OCI-LY1 (cell line): ENCODE results near the gene OIT3.
"Not testable (repeated sequence)": the region's sequence is repeated elsewhere in the genome, so short reads cannot be mapped to it uniquely, and the experiment has no call there.

Experiments used
- H2AFZ ChIP-seq: fragments of 200-600 bp; sonication (generic), shearing (Covaris generic); 2 replicates; pipeline ENCODE4 v1.6.0; 2014; ENCODE audit warnings: antibody characterized with exemption, mild to moderate bottlenecking, low read length
- H3F3A ChIP-seq: fragments of 200-600 bp; sonication (generic), shearing (Covaris generic); 2 replicates; pipeline ENCODE4 v1.6.0; 2014; ENCODE audit warnings: mild to moderate bottlenecking, antibody characterized with exemption, low read length, moderate library complexity; ENCODE audit not compliant: insufficient read depth
- H3K27ac ChIP-seq: fragments of 200-600 bp; sonication (generic); 2 replicates; pipeline ENCODE4 v1.5.1; 2014; ENCODE audit warnings: low read length, mixed run types, mild to moderate bottlenecking, low read depth; ENCODE audit not compliant: poor library complexity, severe bottlenecking
- H3K27me3 ChIP-seq: fragments of 200-600 bp; sonication (generic); 2 replicates; pipeline ENCODE4 v1.6.0; 2014; ENCODE audit warnings: antibody characterized with exemption, mild to moderate bottlenecking, low read length, moderate library complexity; ENCODE audit not compliant: insufficient read depth
- H3K36me3 ChIP-seq: fragments of 200-600 bp; sonication (generic); 2 replicates; pipeline ENCODE4 v1.6.1; 2014; ENCODE audit warnings: mild to moderate bottlenecking, antibody characterized with exemption, low read length, moderate library complexity, mixed read lengths; ENCODE audit not compliant: insufficient read depth
- H3K4me1 ChIP-seq: fragments of 200-600 bp; sonication (generic); 2 replicates; pipeline ENCODE4 v1.5.1; 2014; ENCODE audit warnings: mild to moderate bottlenecking, low read length, moderate library complexity; ENCODE audit not compliant: insufficient read depth, severe bottlenecking
- H3K4me2 ChIP-seq: fragments of 200-600 bp; sonication (generic), shearing (Covaris generic); 2 replicates; pipeline ENCODE4 v1.6.1; 2014; ENCODE audit warnings: low read length
- H3K4me3 ChIP-seq: fragments of 200-600 bp; sonication (generic); 2 replicates; pipeline ENCODE4 v1.5.1; 2014; ENCODE audit warnings: low read length, low read depth, mild to moderate bottlenecking, mixed read lengths; ENCODE audit not compliant: poor library complexity, severe bottlenecking
- H3K79me2 ChIP-seq: fragments of 200-600 bp; shearing (Covaris generic); 2 replicates; pipeline ENCODE4 v1.6.1; 2016; ENCODE audit warnings: mixed run types, low read length, mixed read lengths; ENCODE audit not compliant: insufficient read depth
- H3K9ac ChIP-seq: fragments of 200-600 bp; sonication (generic), shearing (Covaris generic); 2 replicates; pipeline ENCODE4 v1.6.1; 2014; ENCODE audit warnings: mild to moderate bottlenecking, low read length, mixed read lengths
- H3K9me2 ChIP-seq: fragments of 200-600 bp; sonication (generic), shearing (Covaris generic); 2 replicates; pipeline ENCODE4 v1.6.1; 2014; ENCODE audit warnings: low read depth, mild to moderate bottlenecking, low read length, mixed read lengths
- H3K9me3 ChIP-seq: fragments of 200-600 bp; shearing (Covaris generic); 2 replicates; pipeline ENCODE4 v1.6.1; 2014; ENCODE audit warnings: low read length, mixed read lengths
- H4K20me1 ChIP-seq: fragments of 200-600 bp; sonication (generic), shearing (Covaris generic); 2 replicates; pipeline ENCODE4 v1.6.0; 2016; ENCODE audit warnings: mild to moderate bottlenecking, low read length; ENCODE audit not compliant: insufficient read depth
- EZH2 ChIP-seq: fragments of 200-600 bp; sonication (generic), shearing (Covaris generic); IDR thresholded peaks from 2 replicates; pipeline ENCODE4 v1.8.0; 2017; ENCODE audit warnings: borderline replicate concordance, mixed run types, mild to moderate bottlenecking, antibody characterized with exemption, low read length, moderate library complexity, mixed read lengths
- TF ChIP-seq, protein P1 (sequence below): fragments of 200-600 bp; sonication (generic), shearing (Covaris generic); IDR thresholded peaks from 2 replicates; pipeline ENCODE4 v1.5.1; 2017; ENCODE audit warnings: mild to moderate bottlenecking, antibody characterized with exemption, low read length, moderate library complexity, mixed read lengths

Gene OIT3

DNA sequence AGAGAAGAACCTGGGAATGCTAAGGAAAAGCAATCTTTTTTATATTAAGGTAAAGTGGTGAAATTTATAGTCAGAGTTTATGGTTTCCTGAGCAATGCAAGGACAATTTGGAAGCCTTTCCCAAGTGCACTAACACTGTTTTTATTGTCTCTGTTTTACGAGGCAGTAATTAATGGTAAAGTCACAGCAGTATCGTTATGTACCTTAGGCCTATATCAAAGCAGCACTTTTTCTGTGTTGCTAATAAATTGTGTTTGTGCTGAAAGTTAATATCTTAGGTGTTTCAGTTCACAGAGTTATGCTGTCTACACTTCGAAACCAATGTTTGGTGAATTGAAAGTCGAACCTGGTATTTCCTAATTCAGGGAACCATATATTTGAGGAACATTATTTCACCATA is 19.2 kb downstream of the OIT3 start:
- no peak overlapping the region for H2AFZ ChIP-seq
- no peak overlapping the region for H3K27ac ChIP-seq
- H3K4me1 ChIP-seq: no peaks in the 10 kb centered on the region
- H3K4me2 ChIP-seq: no peak overlapping the region
- H3K79me2 ChIP-seq: no peaks in the 10 kb centered on the region
- H3F3A ChIP-seq: no peaks in the 10 kb centered on the region
- no peaks in the 10 kb centered on the region for H3K9me3 ChIP-seq
- TF ChIP-seq, protein P1, sequence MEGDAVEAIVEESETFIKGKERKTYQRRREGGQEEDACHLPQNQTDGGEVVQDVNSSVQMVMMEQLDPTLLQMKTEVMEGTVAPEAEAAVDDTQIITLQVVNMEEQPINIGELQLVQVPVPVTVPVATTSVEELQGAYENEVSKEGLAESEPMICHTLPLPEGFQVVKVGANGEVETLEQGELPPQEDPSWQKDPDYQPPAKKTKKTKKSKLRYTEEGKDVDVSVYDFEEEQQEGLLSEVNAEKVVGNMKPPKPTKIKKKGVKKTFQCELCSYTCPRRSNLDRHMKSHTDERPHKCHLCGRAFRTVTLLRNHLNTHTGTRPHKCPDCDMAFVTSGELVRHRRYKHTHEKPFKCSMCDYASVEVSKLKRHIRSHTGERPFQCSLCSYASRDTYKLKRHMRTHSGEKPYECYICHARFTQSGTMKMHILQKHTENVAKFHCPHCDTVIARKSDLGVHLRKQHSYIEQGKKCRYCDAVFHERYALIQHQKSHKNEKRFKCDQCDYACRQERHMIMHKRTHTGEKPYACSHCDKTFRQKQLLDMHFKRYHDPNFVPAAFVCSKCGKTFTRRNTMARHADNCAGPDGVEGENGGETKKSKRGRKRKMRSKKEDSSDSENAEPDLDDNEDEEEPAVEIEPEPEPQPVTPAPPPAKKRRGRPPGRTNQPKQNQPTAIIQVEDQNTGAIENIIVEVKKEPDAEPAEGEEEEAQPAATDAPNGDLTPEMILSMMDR: no peak
- TF ChIP-seq EZH2: no peak
- H3K4me3 ChIP-seq: no peak overlapping the region
- no peaks in the 10 kb centered on the region for H3K36me3 ChIP-seq
- no peaks in the 10 kb centered on the region for H3K27me3 ChIP-seq
- no peak overlapping the region for H3K9ac ChIP-seq
- H4K20me1 ChIP-seq: no peaks in the 10 kb centered on the region
- no peaks in the 10 kb centered on the region for H3K9me2 ChIP-seq

DNA sequence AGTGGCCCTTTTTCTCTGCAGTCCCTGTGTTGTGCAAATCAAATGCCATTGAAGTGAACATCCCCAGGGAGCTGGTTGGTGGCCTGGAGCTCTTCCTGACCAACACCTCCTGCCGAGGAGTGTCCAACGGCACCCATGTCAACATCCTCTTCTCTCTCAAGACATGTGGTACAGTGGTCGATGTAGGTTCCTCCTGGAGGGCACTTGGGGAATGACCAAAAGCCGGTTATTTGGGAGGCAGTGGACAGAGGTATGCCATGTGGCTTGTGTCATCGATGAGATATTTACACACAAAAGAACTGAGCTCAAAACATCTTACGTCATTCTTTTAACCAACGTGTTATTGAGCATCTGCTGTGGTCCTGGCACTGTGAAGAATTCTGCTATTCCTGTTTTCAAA is 19.7 kb downstream of the OIT3 start:
- Histone ChIP-seq H3F3A (no peaks in the 10 kb centered on the region), H3K9ac (no peak overlapping the region), H3K4me3 (no peak overlapping the region), H3K4me1 (no peaks in the 10 kb centered on the region), H3K27ac (no peak overlapping the region), H3K79me2 (no peaks in the 10 kb centered on the region), H3K9me3 (no peaks in the 10 kb centered on the region), H3K27me3 (no peaks in the 10 kb centered on the region), H2AFZ (no peak overlapping the region), H3K4me2 (no peak overlapping the region), H3K36me3 (no peaks in the 10 kb centered on the region), H3K9me2 (no peaks in the 10 kb centered on the region), H4K20me1 (no peaks in the 10 kb centered on the region)
- TF ChIP-seq EZH2: no peak
- TF ChIP-seq, protein P1: no peak

GRCh38 chr10:72917201-72917600 is 23.7 kb downstream of the OIT3 start:
- not testable (repeated sequence) for H4K20me1 ChIP-seq, H2AFZ ChIP-seq, H3K27me3 ChIP-seq, H3F3A ChIP-seq, H3K4me3 ChIP-seq, H3K9me3 ChIP-seq, H3K27ac ChIP-seq, H3K36me3 ChIP-seq, H3K79me2 ChIP-seq, H3K9ac ChIP-seq, H3K4me2 ChIP-seq, H3K9me2 ChIP-seq, H3K4me1 ChIP-seq

DNA sequence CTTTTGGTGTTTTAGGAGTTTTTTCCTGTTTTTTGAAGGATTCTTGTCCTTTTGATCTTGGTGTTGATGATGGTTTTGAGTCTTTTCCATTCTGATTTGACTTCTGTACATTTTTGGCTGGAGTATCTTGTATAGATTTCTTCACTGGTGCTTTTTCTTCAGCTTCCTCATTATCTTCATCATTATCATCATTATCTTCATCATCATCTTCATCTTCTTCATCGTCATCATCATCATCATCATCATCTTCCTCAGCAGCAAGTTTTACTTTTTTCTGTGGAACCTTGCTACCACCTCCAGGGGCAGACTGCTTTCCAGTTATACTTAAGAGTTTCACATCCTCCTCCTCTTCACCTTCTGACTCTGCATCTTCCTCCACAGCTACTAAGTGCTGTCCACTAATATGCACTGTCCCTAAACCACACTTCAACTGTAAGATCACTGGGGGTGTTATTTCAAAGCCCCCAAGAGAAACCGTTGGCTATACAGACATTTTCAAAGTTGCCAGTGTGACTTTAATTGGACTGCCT is 24.3 kb downstream of the OIT3 start:
- not testable (repeated sequence) for H3K4me2 ChIP-seq, H3K9ac ChIP-seq, H2AFZ ChIP-seq

More for the DNA sequence above, 24.3 kb downstream of the OIT3 start:
- H3K27me3 ChIP-seq, H3K9me2 ChIP-seq, H3K4me3 ChIP-seq, H3K4me1 ChIP-seq, H3K79me2 ChIP-seq, H3F3A ChIP-seq, H3K27ac ChIP-seq, H3K36me3 ChIP-seq, H3K9me3 ChIP-seq, H4K20me1 ChIP-seq: not testable (repeated sequence)
